BLaER1 (cell line): ENCODE data around the gene VEGFA.

Source experiments
- H3K27ac ChIP-seq: shearing (Covaris generic); formaldehyde crosslinking; 2 replicates; pipeline ENCODE4 v1.8.1; 2022
- H3K27me3 ChIP-seq: shearing (Covaris generic); formaldehyde crosslinking; 2 replicates; pipeline ENCODE4 v1.8.1; 2022
- H3K36me3 ChIP-seq: shearing (Covaris generic); formaldehyde crosslinking; 2 replicates; pipeline ENCODE4 v1.8.1; 2022
- H3K4me1 ChIP-seq: shearing (Covaris generic); formaldehyde crosslinking; 2 replicates; pipeline ENCODE4 v1.8.1; 2022
- H3K4me2 ChIP-seq: shearing (Covaris generic); formaldehyde crosslinking; 2 replicates; pipeline ENCODE4 v1.8.1; 2022
- H3K4me3 ChIP-seq: shearing (Covaris generic); formaldehyde crosslinking; 2 replicates; pipeline ENCODE4 v1.8.1; 2022
- H3K9ac ChIP-seq: shearing (Covaris generic); formaldehyde crosslinking; 2 replicates; pipeline ENCODE4 v1.8.1; 2022
- H3K9me3 ChIP-seq: shearing (Covaris generic); formaldehyde crosslinking; 2 replicates; pipeline ENCODE4 v1.8.1; 2022
- H4K20me1 ChIP-seq: shearing (Covaris generic); formaldehyde crosslinking; 2 replicates; pipeline ENCODE4 v1.8.1; 2022
- Cebpa-rat ChIP-seq: shearing (Covaris generic); IDR thresholded peaks from 2 replicates; pipeline ENCODE4 v1.8.1; 2022

The VEGFA gene

DNA sequence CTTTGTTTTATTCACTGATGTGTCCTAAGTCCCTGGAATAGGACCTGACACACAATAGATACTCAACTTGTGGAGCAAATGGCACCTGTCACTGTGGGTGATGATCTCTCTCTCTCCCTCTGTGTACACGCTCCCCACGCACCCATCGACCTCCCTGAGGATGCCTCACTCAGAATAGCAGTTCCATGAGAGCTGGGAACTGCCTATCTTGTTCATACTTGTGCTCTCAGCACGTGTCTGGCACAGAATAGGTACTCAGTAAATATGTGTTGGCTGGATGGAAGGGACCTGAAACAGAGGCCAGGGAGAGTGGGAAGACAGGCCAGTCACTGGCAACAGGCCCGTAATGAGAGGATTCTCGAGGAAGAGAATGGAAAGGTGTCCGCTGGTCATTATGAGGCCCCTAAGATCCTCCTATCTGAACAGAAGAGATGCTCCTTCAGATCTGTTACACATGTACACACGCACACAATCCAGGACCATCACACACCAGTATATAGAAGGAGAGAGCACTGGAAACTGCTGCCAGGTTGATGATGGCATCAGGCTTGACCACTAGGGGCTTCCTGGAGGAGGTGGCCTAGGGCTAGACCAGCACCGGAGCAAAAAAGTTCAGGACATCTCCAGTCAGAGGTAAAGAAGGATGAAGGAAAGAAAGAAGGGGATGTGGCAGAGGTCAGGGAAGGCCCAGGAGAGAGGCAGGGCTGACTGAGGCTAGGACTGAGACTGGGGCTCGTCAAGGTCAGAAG lies 30.9 kb downstream of the VEGFA start:
- Histone ChIP-seq H3K4me2 (no peak overlapping the region), H4K20me1 (no peaks in the 10 kb centered on the region), H3K36me3 (no peaks in the 10 kb centered on the region), H3K27me3 (no peaks in the 10 kb centered on the region; the same call in 1 of the 2 replicates), H3K4me1 (peaks cover 25% of the 10 kb centered on the region), H3K27ac (no peak overlapping the region), H3K4me3 (no peak overlapping the region), H3K9ac (no peak overlapping the region), H3K9me3 (no peaks in the 10 kb centered on the region)
- TF ChIP-seq Cebpa-rat = no peak

- Histone ChIP-seq H4K20me1 (no peaks in the 10 kb centered on the region), H3K4me2 (no peak overlapping the region), H3K9me3 (no peaks in the 10 kb centered on the region), H3K36me3 (no peaks in the 10 kb centered on the region), H3K4me1 (peaks cover 30% of the 10 kb centered on the region), H3K4me3 (no peak overlapping the region), H3K27ac (no peak overlapping the region), H3K9ac (no peak overlapping the region), H3K27me3 (no peaks in the 10 kb centered on the region; the same call in 1 of the 2 replicates)
- no peak for TF ChIP-seq Cebpa-rat
These were observed 31.6 kb downstream of the VEGFA start for GRCh38 chr6:43801495-43802181.

DNA sequence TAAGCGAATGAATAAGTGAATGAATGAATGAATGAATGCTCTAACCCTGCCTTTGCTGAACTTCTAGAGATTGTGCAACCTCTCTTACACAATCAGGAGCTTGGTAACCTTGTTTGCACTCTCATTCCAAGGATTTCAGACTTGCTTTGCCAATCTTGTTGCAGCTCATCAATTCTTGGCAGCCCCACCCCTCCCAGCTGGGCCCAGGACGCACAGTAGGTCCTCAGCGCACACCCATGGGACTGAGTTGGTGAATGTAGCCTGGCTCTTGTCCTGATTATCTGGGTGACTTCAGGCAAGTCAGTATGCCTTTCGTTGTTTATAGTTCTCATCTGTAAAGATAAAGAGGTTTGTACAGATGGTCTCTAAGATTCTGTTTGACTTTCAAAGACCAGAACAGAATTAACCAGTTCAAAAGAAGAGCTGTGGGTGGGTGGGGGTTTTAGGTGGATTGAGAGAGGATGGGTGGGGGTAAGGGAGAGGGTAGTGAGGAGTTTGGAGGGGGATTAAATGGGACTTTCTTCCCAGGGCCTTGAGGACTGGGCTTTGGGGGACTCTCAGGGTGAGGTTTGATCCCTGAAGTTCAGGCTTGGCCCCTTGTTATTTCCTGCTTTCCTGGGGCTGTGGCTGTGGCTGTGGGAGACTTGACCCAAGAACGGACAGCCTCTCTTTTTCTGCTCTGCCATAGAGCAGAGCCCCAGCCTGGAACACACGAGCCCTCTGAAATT lies 33.2 kb downstream of the VEGFA start:
- Histone ChIP-seq H3K4me3 (no peak overlapping the region), H3K9ac (no peak overlapping the region), H3K9me3 (no peaks in the 10 kb centered on the region), H3K36me3 (no peaks in the 10 kb centered on the region), H3K27ac (no peak overlapping the region), H3K4me1 (peaks cover 45% of the 10 kb centered on the region), H3K4me2 (no peak overlapping the region), H3K27me3 (no peaks in the 10 kb centered on the region; the same call in 1 of the 2 replicates), H4K20me1 (no peaks in the 10 kb centered on the region)
- TF ChIP-seq Cebpa-rat = no peak

DNA sequence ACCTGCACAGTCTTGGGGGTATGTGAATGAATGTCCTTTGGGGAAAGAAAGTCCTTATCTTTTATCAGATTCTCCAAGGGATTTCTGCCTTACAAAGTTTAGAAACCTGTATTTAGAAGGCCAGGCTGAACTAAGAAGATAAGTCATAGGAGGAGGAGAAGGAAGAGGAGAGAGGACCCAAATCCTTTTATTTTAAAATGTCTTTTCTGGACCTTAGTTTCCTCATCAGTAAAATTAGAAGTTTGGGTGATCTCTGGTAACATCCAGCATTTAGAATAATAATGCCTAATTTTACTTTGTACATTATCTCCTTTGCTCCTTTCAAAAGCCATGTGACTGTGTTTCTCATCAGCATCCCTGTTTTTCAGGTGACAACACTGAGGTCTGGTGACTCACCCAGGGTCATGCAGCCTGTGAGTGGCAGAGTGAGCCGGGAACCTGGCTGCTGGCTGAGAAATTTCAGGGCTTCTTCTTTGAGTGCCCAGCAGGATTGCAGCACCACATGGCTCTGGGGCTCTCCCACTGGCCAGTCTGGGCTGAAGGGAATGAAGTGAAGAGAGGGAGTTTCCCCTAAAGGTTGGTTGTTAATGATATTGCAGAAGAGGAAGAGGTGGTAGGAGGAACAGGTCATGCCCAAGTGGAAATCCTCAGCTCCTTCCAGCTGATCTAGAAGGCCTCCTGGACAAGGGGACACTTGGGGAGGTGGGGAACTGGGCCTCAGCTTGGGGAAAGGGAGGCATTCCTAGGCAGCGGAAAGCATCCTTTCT lies 34.0 kb downstream of the VEGFA start:
- no peaks in the 10 kb centered on the region for H3K36me3 ChIP-seq
- no peak overlapping the region for H3K4me3 ChIP-seq
- H3K27ac ChIP-seq = no peak overlapping the region
- TF ChIP-seq Cebpa-rat = no peak
- peaks cover 40% of the 10 kb centered on the region for H3K4me1 ChIP-seq
- H3K4me2 ChIP-seq = no peak overlapping the region
- H3K9ac ChIP-seq = no peak overlapping the region
- H4K20me1 ChIP-seq = no peaks in the 10 kb centered on the region
- H3K27me3 ChIP-seq = no peaks in the 10 kb centered on the region; the same call in 1 of the 2 replicates
- H3K9me3 ChIP-seq = no peaks in the 10 kb centered on the region

DNA sequence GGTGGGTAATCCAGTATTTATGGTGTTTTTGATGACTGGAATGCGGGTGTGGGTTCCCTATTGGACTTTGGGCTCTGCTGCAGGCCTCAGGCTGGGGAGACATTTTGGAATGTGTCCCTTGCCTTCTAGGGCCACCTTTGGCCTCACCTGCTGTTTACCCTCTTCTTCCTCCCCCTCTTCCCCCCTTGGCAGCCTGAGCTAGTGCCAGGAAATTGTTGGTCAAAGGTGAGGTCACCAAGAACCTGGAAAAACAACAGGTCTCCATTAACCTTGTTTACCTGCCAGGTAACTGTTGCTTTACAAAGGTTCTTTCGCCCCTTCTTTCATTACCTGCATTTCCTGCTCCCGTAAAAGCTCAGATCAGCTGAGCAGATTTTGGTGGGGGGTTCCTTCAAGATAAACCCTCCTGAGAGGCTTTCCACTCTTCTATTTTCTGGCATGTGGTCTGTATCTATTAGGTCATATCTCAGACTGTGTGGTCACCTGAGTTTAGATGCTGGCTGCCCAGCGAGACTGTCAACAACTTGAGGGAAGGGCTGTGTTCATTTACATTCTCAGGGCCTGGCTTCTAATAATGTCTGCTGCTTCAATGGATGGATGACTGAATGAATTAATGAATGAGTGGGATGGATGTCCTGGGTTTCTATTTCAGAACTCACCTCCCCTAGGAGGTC lies 34.7 kb downstream of the VEGFA start:
- Histone ChIP-seq H3K27me3 (no peaks in the 10 kb centered on the region; the same call in 1 of the 2 replicates), H3K4me2 (no peak overlapping the region), H3K27ac (no peak overlapping the region), H3K36me3 (no peaks in the 10 kb centered on the region), H3K9ac (no peak overlapping the region), H3K9me3 (no peaks in the 10 kb centered on the region), H3K4me3 (no peak overlapping the region), H4K20me1 (no peaks in the 10 kb centered on the region), H3K4me1 (peaks cover 33% of the 10 kb centered on the region)
- no peak for TF ChIP-seq Cebpa-rat

GRCh38 chr6:43805699-43806042 lies 35.7 kb downstream of the VEGFA start:
- Histone ChIP-seq H3K9ac (no peak overlapping the region), H3K36me3 (no peaks in the 10 kb centered on the region), H3K27me3 (no peaks in the 10 kb centered on the region; the same call in 1 of the 2 replicates), H3K9me3 (no peaks in the 10 kb centered on the region), H3K27ac (no peak overlapping the region), H4K20me1 (no peaks in the 10 kb centered on the region), H3K4me2 (no peak overlapping the region), H3K4me1 (peaks cover 23% of the 10 kb centered on the region), H3K4me3 (no peak overlapping the region)
- TF ChIP-seq Cebpa-rat = no peak

- TF ChIP-seq Cebpa-rat = no peak
- H3K27ac ChIP-seq = no peak overlapping the region; the same call in 1 of the 2 replicates
- peak overlapping the region; percentile 63 for H3K4me2 ChIP-seq
- H3K9me3 ChIP-seq = no peaks in the 10 kb centered on the region
- H3K4me3 ChIP-seq = no peak overlapping the region
- H3K36me3 ChIP-seq = no peaks in the 10 kb centered on the region
- no peaks in the 10 kb centered on the region for H4K20me1 ChIP-seq
- no peak overlapping the region for H3K9ac ChIP-seq
- no peaks in the 10 kb centered on the region; the same call in 1 of the 2 replicates for H3K27me3 ChIP-seq
- peaks cover 21% of the 10 kb centered on the region for H3K4me1 ChIP-seq
These were observed 36.2 kb downstream of the VEGFA start for GRCh38 chr6:43806043-43806757.

- Histone ChIP-seq H3K36me3 (no peaks in the 10 kb centered on the region), H3K4me3 (no peak overlapping the region), H3K27me3 (no peaks in the 10 kb centered on the region; the same call in 1 of the 2 replicates), H3K27ac (no peak overlapping the region; the same call in 1 of the 2 replicates), H3K4me2 (peak overlapping the region; percentile 63), H3K4me1 (peaks cover 21% of the 10 kb centered on the region), H3K9ac (no peak overlapping the region), H4K20me1 (no peaks in the 10 kb centered on the region), H3K9me3 (no peaks in the 10 kb centered on the region)
- TF ChIP-seq Cebpa-rat = no peak
These were observed 36.8 kb downstream of the VEGFA start for GRCh38 chr6:43806758-43807227.
